GDM1 (cell line): ENCODE results near the gene RAB25.
A peak's percentile ranks its signal among the peaks of the same experiment; 100 is the strongest.
"Not testable (repeated sequence)": the region's sequence is repeated elsewhere in the genome, so short reads cannot be mapped to it uniquely, and the experiment has no call there.

Source experiments
- DNase-seq: peaks from one replicate; lab custom pipeline; 2025; lab: John Stamatoyannopoulos, UW

RAB25 gene

GRCh38 chr1:156060937-156061636, at the start of gene RAB25:
Gene RAB25, plus strand, starts transcription at chr1:156061160. Its CDS starts 241 bp downstream, at chr1:156061401.
- DNase-seq = no peak

DNA sequence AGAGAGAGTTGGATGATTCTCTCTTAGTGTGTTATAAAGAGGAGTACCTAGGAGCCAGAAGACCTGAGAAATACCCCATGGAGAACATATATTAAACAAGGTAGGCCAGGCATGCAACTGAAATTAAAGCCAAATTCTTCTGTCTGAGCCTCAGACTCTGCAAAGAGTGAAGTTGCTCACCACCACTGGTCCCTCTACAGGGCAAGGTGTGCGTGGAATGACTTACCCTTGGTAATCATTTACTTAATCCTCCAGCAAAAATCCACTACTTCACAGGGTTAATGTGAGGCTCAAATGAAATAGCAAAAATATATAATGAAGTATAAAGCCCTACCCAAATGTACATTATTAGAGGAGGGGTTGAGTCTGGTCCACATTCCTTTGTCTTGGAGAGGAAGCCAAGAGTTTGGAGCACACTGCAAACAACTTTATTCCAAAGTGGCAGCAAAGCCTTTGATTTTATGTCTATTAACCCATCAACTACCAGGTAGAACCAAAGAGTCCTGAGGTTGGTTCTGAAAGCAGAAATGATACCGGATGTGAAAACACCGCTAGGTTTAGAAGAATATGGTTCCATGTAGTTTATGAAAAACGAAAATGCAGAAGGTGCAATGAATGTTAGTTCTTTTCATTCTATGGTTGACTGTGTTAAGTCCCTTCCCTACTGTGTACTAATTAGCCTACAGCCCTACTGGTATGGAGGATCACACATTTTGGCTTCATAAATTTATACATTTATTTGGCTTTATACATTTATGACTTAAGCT, 48.7 kb upstream of the RAB25 start:
- no peak for DNase-seq

DNA sequence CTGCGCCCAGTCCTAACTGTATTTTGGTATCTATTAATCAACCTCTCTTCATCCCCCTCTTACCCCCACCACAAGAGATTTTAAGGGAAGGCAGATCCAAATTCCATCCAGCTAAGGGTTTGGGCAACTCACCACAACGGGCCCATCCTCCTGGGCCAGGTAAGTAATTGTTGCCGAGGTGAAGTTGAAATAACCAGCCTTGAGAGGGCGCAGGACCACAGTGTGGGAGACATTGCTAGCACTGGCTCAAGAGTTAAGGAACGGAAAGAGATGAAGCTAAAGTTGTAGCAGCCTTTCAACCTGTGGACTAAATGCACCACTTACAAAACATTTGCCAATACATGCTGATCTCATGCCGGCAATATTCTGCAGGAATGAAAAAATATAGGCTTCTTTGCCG, 46.1 kb upstream of the RAB25 start:
- DNase-seq = no peak

- no peak for DNase-seq
These were observed 41.0 kb upstream of the RAB25 start for GRCh38 chr1:156019946-156020292.

DNA sequence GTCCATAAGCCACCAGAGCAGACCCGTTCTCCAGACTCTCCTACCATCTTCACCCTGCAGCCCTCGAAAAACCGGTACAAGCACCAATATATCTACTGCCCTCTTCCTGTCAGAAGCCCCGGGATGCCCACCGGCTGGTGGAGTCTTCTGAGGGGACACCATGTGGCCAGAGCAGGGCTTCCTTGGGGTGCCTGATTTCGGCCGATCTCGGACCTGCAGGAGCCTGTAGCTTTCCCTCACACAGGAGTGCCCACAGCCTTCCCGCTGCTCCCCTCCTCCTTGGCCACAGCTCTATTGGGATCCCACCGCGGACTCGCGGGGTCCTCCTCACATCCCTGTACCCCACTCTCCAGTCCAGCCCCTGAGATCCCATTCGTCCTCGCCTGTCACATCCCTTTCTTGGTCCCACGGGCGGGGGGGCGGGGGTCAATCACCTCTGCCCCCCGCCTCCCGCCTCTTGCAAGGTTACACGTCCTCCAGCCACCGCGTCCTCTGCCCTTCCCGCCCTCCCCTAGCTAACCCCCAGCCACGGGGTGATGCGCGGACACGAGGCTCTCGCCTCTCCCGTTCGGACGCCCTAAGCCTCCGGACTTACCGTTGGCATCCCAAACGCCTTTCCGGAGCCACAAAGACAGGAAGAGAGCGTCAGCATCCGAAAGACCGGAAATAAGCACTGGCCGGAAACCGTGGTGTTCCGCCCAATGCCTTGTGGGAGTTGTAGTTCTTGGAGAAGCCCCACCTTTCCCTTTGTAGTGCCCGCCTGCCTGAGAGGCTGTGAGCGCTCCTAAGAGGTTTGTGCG, 40.5 kb upstream of the RAB25 start, which contains the start of gene SSR2:
Gene SSR2 (minus strand): TSS at position 659 of the 800 bp plus-strand sequence. CDS start 784 bp downstream, outside the sequence.
- DNase-seq = peak; percentile 76

- DNase-seq = no peak
These were observed 39.9 kb upstream of the RAB25 start for GRCh38 chr1:156021093-156021428.

GRCh38 chr1:156021954-156022353, 39.0 kb upstream of the RAB25 start:
- no peak for DNase-seq

DNA sequence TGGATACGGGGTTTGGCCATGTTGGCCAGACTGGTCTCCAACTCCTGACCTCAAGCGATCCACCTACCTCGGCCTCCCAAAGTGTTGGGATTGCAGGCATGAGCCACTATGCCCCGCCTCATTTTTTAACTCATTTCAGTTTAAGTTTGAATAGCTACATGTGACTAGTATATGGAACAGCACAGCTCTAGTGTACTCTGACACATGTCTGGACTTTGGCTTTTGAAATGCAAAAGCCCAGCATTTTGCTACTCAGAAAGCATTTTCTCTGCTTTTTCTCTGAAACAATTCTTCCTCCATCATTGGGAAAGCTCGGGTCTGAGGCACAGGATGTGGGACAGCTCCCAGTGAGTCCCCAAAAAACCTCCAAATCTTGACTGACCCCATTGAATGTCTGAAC, 36.2 kb upstream of the RAB25 start:
- DNase-seq = no peak

DNA sequence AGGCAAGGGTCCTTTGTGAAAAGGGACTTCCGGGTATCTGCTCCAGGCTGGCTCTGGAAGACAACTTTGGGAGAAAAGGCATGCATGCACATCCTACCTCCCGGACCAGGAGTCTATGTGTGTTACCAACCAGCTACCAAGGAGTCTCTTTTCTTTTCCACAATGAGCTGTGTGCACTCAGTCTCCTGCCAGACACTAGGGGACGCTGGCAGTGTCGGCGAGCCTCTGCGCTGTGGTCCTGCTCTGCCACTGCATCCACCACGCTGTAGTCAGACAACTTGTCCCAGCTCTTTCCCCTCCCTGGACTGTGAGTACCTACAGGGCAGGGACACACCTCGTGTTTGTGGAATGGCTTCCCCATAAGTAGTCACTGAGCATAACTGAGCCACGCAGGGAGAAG, 35.1 kb upstream of the RAB25 start:
- peak; percentile 45 for DNase-seq

- DNase-seq = no peak
These were observed 34.4 kb upstream of the RAB25 start for GRCh38 chr1:156026588-156026987.

DNA sequence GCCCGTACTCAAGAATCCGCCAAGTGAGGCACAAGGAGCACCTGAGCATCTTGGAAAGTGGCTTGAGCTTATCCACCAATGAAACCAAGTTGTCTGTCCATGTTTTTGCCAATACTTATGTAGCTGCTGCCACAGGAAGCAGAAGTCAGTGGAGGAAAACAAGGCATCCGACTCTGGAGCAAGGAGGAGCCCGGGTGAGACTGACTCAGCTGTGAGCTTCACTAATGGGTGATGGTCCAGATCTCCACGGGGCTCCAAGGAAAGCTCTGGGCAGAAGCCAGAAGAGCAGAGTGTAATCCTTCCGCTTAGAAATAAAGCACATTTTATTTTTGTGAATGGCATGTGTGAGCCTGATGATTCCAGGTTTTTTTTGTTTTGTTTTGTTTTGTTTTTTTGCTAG, 27.9 kb upstream of the RAB25 start:
- DNase-seq = no peak

GRCh38 chr1:156034991-156035390, 26.0 kb upstream of the RAB25 start:
- not testable (repeated sequence) for DNase-seq

DNA sequence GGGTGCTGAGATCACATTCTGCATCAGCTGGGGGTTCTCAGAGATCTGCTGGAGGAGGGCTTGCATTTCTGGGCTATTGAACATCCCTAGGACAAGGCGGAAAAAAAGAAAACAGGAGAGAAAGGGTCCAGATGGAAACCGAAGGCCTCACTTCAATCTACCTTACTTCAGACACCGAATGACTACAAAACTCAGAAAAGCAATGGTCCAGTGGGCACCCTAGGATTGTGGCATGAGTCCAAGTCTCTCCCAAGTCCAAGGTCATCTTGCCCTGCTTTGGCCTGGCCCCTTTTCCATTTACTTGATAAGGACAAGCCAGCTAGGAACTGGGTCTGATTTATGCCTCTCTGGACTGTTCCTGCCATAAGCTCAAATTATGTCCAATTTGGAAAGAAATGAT, 18.1 kb upstream of the RAB25 start:
- DNase-seq = no peak

- no peak for DNase-seq
These were observed 15.9 kb upstream of the RAB25 start for GRCh38 chr1:156045076-156045475.

GRCh38 chr1:156048663-156049258, 12.2 kb upstream of the RAB25 start:
- no peak for DNase-seq

- DNase-seq = no peak
These were observed 10.6 kb upstream of the RAB25 start for GRCh38 chr1:156050376-156050775.

GRCh38 chr1:156051011-156051725, 9.8 kb upstream of the RAB25 start:
- DNase-seq = no peak

GRCh38 chr1:156052862-156053767, 7.8 kb upstream of the RAB25 start:
- DNase-seq = peak; percentile 52

- DNase-seq = peak; percentile 78
These were observed 7.0 kb upstream of the RAB25 start, which contains the start of gene UBQLN4 for GRCh38 chr1:156053768-156054499. Gene UBQLN4, minus strand, starts transcription at chr1:156053798. Its CDS starts 97 bp downstream, at chr1:156053701.
